Measurements from ENCODE around the gene INSR.
"Not testable (repeated sequence)": the region's sequence is repeated elsewhere in the genome, so short reads cannot be mapped to it uniquely, and the experiment has no call there.

INSR gene

GRCh38 chr19:7257148-7258040 lies 36.8 kb downstream of the INSR start:
- no peak for DNase-seq

- DNase-seq: no peak
Measured at GRCh38 chr19:7255631-7256030, 38.6 kb downstream of the INSR start.

- DNase-seq: no peak
Measured at GRCh38 chr19:7255119-7255518, 39.1 kb downstream of the INSR start.

GRCh38 chr19:7254590-7254989 lies 39.6 kb downstream of the INSR start:
- DNase-seq: no peak

GRCh38 chr19:7252364-7252763 lies 41.9 kb downstream of the INSR start:
- no peak for DNase-seq

GRCh38 chr19:7251494-7251893 lies 42.7 kb downstream of the INSR start:
- no peak for DNase-seq

- no peak for DNase-seq
Measured at GRCh38 chr19:7250951-7251350, 43.3 kb downstream of the INSR start.

GRCh38 chr19:7250057-7250596 lies 44.1 kb downstream of the INSR start:
- DNase-seq: no peak

GRCh38 chr19:7247155-7247554 lies 47.1 kb downstream of the INSR start:
- no peak for DNase-seq

GRCh38 chr19:7246601-7247000 lies 47.6 kb downstream of the INSR start:
- DNase-seq: no peak

GRCh38 chr19:7242601-7243258 lies 51.5 kb downstream of the INSR start:
- DNase-seq: no peak

GRCh38 chr19:7238051-7238450 lies 56.2 kb downstream of the INSR start:
- DNase-seq: no peak

- DNase-seq: no peak
Measured at GRCh38 chr19:7236153-7236552, 58.1 kb downstream of the INSR start.

- DNase-seq: no peak
Measured at GRCh38 chr19:7230826-7231225, 63.4 kb downstream of the INSR start.

GRCh38 chr19:7229735-7230134 lies 64.5 kb downstream of the INSR start:
- no peak for DNase-seq

- DNase-seq: no peak
Measured at GRCh38 chr19:7228935-7229541, 65.2 kb downstream of the INSR start.

GRCh38 chr19:7227735-7228134 lies 66.5 kb downstream of the INSR start:
- no peak for DNase-seq

GRCh38 chr19:7227149-7227548 lies 67.1 kb downstream of the INSR start:
- not testable (repeated sequence) for DNase-seq

GRCh38 chr19:7226739-7227138 lies 67.5 kb downstream of the INSR start:
- DNase-seq: no peak

- DNase-seq: no peak
Measured at GRCh38 chr19:7225741-7226140, 68.5 kb downstream of the INSR start.

- DNase-seq: no peak
Measured at GRCh38 chr19:7224995-7225394, 69.2 kb downstream of the INSR start.

GRCh38 chr19:7224209-7224686 lies 70.0 kb downstream of the INSR start:
- no peak for DNase-seq

GRCh38 chr19:7223429-7223828 lies 70.8 kb downstream of the INSR start:
- DNase-seq: no peak

Measured in T-helper 9 cell (primary cell).